HG02970 (cell line): Measurements from ENCODE around the gene PCYT2.

Source experiments
- ATAC-seq: cut with Tn5 transposase; IDR thresholded peaks from one replicate; pipeline ENCODE4 v1.9.1; 2021; ENCODE audit warnings: mild to moderate bottlenecking, moderate library complexity, moderate number of reproducible peaks; ENCODE audit not compliant: unreplicated experiment, low FRiP score

PCYT2 gene

DNA sequence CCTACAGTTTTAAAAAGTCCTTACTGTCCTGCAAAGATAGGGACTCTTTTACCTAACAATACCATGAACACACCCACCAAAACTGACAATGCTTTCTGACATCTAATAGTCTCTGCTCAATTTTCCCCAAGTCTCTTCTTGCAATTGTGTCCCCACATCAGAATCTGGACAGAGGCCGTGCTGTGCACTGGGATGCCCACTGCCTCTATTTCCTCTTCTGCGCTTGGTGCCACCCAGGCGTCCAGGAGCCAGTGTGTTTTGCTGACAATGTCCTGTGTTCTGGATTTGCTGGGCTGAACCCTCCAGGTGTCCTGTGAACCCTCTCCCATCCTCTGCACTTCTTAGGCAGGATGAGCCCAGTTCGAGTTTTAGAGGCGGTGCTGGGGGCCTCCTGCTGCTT is 33.6 kb downstream of the PCYT2 start:
- no peak for ATAC-seq

DNA sequence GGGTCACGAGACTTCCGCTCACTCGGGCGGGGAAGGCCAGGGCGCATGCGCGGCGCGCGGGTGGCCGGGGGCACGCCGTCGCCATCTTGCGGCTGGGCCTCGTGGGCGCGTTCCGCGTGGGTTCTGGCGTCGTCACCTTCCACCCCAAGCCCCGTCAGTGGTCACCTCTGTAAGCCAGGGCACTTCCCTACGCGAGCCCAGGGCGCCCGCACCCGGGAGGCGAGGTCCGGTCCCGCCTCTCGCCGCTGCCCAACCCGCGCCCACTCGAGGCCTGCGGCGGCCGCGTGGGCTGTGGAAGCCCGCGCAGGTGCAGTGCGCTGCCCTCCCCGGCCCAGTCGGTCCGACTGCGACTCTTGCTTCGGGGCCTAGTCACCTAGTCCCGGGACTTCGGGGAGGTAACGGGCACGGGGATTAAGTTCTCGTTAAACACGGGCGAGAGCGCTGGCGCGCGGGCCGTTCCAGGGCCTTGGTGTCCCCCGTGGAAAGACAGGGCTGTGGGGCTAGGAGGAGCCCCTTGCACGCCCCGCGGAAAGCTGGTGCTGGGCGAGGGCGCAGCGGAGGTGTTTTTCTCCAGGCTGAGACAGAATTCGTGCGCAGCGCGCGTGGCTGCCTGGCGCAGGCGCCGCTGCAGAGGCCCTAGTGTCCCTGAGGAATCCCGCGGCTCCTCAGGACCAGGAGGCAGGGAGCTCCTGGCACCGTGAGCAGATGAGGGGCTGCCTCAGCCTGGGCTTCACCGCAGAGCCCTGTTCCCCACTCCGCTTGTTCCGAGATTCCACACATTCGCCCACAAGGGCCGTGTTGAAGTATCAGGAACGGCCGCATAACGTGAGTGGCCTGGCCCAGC is 39.6 kb downstream of the PCYT2 start:
- ATAC-seq = peak; percentile 54

DNA sequence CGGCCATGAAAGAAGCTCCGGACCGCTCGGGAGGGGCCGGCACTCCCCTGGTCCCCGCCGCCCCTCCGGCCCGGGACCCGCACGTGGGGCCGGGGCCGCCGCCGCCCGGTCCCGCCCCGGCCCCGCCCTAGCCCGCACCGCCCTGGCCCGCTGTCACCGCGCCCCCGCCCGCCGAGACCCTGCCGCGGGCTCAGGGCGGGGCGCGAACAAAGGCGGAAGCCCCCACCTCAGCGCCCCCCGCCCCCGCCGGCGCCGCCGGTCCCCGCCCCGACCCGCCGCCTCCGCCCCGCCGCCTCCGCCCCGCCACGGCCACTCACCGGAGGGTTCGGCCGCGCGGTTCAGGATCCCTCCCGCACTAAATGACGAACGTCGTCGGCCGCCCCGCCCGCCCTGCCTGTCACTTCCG is 40.2 kb downstream of the PCYT2 start, which contains the start of gene ARHGDIA:
ARHGDIA (minus strand) TSS at position 357 of the 406 bp plus-strand sequence. CDS start 1,407 bp downstream, outside the sequence.
- ATAC-seq = peak; percentile 30

DNA sequence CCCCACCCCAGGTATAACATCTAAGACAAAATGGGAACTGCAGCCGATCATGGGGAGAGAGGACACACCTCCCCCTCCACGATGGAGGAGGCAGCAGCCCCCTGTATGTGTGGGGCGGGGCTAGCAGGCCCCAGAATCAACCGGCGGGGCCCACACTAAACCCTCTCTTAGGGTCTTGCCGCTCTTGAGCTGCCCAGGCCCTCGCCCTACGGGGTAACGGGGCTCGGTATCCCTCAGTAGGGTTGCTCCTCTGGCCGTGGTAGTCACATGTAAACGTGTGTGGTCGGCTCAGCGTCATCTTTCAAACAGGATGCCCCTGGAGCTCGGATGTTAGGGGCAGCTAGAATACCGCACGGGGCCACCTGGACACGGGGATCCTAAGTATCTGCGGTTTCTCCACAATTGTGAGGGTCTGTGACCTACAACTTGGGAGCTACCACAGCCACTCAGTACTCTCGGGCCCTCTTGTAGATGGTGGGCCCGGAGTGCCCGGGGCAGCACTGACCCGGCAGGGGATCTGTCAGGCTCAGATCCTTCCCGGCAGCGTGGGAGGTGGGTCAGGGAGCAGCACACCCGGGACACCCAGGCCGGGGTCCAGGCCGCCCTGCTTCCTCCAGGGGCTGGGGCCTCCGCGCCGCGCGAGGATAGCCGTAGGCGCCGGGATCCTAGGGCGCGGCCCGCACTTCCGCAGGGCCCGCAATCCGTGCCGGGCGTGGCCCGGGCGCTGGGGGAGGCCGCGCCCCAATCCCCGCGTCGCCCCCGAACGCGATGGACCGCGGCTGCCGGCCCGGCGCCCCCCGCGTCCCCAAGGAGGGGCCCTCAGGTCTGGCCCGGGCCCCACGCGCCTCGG is 40.8 kb downstream of the PCYT2 start:
- peak; percentile 22 for ATAC-seq

DNA sequence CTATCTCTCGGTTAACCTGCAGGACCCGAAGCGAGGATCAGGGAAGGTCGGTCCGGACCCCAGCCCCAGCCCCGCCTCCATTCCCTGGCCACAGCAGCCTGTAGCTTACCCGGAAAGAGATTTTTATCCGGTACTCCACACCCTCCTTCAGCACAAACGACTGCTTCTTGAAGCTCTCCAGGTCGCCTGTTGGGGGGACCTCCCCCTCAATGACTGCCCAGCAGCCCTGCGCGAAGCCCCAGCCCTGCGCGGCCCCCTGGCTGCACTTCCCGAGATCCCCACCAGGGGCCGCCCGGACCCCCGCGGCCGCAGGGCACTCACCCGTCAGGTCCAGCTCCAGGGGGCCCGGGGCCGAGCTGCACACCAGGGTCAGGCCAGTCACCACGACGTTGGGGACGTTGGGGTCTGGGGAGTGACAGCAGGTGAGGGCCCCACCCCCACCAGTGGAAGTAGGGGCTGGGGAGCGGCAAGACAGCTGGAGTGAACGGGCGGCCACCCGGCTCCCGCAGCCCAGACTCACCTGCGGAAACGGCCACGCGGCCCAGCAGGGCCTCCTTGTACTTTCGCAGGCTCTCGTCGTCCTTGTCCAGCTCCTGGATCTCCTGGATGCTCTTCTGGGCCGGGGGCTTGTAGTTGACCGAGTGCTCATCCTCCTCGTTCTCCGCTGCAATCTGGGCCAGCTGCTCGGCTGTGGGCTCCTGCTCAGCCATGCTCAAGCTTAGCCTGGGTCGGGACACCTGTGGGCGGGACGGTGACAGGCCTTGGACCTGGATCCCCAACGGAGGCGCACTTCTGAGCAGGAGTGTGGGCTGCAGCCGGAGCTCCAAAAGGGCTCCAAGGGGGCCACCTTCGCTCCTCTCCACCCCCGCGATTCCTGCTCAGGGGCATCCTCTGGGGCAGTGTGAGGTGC is 41.7 kb downstream of the PCYT2 start:
- no peak for ATAC-seq

DNA sequence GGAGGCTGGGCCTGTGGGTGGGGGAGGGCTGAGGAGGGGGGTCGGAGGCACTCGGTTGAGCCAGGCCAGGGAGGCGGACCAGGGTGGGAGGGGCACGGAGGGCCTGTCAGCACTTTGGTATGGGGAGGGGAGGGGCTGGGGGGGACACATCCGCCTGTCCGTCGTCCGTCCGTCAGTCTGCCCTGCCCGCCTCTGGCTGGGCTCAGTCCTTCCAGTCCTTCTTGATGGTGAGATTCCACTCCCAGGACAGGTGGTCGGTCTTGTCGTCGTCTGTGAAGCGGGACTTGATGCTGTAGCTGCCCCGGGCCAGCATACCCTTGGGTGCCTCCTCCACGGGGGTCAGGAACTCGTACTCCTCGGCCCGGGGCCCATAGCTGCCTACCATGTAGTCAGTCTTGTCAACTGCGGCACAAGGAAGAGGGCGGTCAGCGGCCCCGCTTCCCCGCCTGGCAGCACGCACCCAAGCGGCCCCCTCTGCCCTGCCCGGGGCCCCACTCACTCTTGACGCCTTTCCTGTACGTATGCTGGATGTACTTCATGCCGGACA is 42.5 kb downstream of the PCYT2 start:
- ATAC-seq = no peak

DNA sequence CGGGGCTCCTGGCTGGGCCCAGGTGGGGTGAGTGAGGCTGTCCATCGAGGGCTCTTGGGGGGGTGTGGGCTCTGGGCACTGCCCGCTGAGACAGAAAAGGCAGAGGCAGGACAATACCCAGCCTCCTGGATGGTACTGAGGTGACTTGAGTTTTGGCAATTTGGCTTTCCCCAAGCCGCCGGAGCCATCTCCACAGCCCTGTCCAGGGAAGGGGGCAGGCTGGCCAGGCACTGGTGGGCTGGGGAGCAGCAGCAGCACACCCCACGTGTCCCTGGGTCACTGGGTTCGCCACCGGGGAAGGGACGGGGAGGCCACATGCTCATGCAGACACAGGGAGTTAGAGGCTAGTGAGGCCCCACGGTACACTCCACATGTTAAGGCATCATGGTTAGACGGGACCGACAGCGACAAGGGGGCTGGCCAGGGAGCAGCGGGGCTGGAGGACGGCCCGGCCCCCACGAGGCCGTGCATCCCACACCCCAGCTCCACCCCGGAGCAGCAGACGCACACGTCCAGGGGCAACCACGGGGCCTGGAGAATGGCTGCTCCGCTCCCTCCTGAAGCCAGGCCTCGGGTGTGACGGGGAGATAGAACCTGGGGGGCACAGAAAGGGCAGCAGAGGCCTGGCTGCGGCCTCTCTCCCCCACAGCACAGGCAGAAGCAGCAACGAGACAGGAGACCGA is 43.1 kb downstream of the PCYT2 start:
- no peak for ATAC-seq

DNA sequence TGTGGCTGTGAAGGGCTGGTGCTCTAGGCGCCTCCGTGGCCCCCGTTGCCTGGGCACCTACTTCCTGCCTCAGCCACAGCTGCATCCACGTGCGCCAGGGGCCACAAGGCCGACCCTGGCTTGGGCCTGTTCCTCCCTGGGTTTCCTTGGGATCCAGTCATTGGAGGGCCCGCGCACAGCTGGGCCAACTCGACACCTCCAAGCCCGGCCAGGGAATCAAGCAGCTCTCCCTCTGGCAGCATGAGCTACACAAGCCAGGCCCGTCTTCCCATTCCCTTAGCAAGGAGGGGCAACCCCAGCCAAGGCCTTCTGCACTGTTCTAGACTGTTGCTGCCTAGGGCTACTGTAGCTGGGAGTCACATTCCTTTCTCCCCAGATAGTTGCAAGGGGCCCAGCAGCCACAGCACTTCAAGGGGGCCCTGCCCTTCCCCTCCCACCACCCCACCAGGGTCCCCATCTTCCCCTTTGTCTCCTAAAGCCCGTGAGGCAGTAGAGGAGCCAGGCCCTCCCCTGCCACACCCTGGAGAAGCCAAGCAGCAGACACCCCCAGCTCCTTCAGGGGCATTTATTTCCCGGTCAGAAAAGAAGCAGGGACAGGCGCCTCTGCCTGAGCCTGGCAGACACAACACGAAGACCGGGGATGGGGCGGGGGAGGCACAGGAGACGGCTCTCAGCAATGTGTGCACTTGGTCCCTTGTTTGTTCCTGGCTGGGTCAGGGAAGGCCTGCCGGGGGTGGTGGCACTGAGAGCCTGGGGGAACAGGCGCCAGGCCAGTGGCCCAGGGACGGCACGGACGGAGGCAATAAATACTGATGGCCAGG is 43.8 kb downstream of the PCYT2 start:
- no peak for ATAC-seq

DNA sequence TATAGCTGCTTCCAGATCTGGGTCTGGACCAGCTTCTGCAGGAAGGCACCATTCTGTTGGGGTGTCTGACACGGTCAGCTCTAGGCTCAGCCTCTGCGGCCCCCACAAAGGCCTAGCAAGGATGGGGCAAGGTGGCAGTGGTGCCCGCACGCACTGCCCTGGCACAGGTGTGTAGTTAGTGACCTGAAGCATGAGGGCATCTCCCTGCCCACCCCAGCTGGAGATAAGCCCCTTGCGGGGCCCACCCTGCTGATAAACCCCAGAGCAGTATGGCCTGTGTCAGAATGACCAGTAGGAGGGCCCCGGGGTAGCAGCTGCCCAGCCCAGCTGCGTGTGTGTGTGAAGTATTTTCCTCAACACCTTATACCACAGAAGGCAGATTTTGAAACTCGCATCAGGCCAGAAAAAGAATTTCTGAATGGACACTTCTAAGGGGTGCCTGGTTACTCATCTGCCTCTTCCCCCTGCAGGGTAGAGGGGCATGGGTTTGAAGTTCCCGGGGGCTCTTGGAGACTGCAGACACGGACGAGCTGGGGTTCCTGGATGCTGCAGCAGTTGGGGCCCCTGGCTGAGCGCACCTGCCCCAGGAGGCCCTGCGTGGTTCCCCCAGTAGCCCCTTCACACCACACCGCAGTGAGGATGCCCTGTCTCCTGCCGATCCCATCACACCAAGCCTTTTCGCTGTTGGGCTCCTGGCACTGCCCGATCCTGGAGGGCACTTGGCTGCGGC is 44.6 kb downstream of the PCYT2 start:
- no peak for ATAC-seq

DNA sequence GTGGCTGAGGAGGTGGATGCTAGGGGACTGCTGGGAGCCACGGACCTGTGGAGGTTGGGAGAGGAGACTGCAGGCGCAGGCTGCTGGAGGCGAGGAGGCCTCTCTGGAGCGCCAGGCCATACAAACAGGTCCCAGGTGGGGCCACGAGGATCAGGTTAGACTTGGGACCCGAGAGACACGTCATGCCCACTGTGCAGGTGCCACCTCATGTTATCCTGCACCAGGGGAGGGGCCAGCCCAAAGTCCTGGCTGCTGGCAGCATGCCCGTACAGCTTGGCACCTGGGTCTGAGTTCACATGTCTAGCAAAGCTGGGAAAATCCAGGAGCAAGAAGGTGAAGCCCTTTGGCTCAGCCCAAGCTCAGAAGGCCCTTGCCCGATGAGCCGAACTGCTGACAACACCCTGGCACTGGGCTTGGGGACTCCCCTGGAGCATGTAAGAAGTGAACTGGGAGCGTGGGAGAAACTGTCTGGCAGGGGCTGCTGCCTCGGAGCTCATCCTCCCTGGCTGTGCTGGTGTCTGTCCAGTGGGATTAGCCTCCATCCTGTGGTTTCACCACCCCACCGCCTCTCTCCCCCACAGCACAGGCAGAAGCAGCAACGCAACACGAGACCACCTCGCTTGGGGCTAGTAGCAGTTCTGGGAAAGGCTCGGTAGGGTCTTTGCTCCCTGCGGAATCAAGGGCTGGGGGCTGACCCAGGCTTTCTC is 45.3 kb downstream of the PCYT2 start:
- ATAC-seq = no peak

DNA sequence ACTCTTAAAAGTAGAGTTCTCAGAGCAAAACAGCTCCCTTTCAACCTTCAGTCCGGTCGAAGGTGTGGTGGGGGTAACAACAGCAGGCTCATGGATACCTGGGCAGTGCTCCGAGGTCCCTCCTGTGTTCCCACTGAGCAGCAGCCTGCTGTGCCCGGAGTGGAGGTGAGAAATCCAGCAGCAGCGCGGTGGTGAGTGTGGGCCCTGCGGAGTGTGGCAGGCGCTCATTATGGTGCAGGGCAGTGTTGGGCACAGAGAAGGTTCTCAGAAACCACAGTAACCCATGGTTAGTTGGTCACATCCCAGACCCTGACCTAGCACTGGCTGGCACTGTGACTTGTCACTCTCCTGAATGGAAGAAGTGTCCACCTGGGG is 45.9 kb downstream of the PCYT2 start:
- no peak for ATAC-seq

DNA sequence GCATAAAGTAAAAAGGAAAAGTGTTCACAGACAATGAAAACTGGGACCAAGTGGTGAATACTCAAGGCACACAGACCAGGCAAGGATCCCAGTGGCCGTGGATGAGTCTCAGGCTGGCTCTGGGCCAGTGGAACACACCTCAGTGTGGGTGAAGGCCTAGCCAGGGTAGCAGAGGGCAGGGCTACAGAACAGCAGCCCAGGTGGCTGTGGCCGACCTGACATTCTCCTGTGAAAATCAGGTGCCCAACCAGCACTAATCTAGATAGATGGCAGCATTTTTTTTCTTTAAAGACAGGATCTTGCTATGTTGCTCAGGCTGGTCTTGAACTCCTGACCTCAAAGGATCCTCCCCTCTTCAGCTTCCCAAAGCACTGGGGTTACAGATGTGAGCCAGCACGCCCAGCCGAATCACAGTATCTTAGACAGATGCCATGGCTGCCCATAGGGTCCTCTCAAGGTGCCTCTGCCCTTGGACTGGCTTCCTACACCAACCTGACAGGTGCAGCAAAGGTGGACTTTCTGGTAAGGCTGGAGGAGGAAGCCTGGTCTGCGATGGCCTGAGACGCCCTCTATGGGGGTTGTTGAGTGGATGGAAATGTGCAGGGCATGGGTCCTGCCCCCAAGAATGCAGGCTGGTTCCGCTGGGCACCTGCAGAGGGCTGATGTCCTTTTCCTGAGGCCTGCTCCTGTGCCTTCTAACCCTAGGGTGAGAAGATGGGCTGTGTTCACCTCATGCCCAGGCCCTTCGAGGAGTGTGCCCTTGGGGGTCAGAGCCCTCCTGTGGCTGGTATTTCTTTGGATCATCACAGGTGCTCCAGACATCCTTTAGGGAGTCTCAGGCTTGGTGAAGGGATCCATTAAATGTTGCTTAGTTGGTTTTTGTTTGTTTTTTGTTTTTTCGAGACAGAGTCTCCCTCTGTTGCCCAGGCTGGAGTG is 47.1 kb downstream of the PCYT2 start:
- ATAC-seq = no peak

DNA sequence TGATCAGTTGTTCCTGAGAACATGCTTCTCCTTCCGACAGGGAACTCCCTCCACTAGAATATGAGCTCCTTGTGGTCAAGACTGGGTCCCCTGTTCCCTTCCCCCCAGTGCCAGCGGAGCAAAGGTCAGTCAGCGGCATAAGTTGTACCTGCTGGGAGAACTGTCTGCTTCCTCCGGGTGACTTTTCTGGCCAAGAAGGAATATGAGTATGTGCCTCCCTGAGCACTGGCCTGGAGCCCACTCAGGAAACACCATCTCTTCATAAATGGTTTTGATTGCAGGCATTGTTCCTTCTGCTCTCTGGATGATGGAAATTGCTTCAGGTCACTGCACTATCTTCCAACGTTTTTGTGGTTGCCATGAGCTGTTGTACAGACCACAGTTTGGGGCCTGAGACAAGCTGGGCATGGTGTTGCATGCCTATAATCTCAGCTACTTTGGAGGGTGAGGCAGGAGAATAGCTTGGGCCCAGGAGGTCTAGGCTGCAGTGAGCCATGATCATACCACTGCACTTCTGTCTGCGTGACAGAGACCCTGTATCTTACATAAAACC is 48.0 kb downstream of the PCYT2 start:
- no peak for ATAC-seq

DNA sequence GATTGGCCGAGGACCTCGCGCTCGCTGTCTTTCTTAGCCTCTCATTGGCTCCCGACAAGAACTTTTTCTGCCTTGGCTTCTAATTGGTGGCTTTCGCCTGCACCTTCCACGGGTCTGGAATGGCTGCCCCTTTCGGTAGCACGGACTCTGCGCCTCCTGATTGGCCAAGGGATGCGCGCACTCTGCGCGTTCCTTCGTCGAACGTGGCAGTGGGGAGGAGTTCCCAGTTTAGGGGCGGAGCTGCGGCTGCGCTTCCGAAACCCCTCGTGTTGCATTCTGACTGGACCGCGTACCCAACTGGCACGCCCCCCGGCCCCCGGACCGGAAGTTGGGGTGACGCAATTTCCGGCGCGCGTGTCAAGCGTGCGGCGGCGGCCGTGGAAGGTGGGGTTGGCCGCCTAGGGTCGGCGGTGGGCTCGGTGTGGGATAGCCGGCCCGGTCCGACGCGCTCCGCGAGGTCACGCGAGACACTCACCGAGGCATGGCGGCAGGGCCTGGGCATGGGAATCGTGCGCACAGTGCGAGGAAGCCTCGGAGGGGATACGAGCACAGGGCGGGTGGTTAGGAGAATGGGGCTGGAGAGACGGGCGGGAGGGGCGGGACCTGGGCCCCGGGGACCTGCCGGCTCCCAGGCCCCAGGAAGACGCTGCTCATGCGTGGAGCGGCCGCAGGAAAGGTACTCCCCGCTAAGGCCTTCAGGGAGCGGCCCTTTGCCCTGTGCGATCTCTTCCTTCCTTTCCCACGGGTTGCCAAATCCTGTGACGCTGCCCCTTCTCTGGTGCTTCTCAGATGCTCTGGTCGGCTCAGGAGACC is 50.2 kb downstream of the PCYT2 start:
- peak; percentile 83 for ATAC-seq
